ENCODE data around the gene CD99L2.

CD99L2 gene, protein sequence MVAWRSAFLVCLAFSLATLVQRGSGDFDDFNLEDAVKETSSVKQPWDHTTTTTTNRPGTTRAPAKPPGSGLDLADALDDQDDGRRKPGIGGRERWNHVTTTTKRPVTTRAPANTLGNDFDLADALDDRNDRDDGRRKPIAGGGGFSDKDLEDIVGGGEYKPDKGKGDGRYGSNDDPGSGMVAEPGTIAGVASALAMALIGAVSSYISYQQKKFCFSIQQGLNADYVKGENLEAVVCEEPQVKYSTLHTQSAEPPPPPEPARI

DNA sequence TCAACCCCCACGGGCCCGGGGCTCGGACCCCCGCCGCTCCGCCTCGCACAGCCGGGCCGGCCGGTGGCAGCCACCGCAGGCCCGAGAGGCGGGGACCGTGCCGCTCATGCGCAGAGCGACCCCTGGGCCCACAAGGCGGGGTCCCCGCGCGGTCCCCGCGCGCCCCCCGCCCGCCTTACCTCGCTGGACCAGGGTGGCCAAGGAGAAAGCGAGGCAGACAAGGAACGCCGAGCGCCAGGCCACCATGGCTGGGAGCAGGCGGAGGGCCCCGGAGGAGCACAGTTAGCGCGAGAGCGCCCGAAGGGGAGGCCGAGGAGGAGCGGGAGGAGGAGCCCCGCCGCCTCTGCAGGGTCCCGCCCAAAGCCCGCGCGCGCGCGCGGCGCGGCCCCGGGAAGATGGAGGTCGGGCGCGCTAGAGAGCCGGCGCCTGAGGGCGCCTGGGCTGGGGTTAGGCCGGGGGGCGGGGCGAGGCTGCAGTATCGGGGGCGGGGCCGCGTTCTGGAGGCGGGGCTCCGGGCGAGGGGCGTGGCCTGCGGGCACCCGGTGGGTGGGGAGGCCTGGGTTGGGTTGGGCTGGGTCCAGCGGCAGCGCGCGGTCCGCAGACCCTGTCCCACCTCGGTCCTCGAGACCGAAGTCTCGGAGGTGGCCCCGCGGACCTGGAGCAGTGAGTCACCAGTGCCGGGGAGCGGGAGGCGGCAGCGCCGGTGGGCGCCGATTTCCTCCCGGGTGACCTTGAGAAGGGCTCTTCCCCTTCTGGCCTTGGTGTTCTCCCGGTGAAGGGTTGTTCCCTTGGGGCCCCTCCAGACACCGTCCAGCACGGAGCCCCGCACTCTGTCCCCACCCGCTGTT is at the start of gene CD99L2:
TSS of gene CD99L2 (minus strand) at position 326 of the 848 bp plus-strand sequence. CDS start at position 246, 80 bp downstream.
- peak in 1 of 2 experiments; percentile 15 for DNase-seq

DNA sequence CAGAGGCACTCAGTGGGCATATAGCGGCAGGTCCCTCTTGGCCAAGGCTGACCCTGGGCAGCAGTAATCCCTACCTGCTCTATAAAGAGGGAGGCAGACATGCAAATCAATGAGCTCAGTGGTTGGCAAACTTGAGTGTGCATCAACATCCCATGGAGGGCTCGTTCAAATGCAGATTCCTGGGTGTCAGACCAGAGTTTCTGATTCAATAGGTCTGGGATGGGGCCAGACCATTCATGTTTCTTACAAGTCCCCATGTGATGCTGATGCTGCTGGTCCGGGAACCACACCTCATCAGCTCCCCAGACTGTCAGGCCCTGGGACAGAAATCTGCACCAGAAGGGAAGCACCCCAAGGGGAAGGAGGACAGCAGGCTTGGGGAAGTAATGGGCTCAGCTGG is 45.8 kb upstream of the CD99L2 start:
- DNase-seq: no peak

DNA sequence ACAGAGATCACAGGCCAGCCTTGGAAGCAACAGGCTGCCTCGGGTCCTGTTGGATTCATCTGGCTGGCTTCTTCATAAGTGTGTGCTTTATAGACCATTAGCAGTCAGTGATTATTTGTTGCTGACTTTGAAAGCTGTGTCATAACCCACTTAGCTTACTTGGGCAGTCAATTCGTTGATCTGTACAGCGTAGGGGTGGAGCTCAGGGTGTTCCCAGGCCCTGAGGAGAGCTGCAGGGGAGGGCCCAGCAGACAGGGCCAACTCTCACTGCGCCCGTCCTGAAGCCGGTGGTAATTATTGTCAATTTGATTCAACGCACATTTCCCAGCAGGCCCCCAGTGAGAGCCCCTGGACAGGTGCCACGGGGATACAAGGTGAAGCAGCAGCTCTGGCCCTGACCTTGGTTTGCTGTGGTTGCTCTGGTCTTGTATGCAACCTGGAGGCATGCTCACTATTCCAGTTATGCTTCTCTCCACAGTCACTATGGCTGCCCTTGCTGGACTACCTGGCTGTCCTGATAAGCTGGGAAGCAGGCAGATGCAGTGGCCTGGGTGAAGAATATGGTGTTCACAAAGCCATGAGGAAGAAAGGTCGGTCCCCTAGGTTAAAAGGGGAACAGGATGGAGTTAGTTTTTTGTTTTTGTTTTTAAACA is 44.6 kb upstream of the CD99L2 start:
- no peak for DNase-seq

DNA sequence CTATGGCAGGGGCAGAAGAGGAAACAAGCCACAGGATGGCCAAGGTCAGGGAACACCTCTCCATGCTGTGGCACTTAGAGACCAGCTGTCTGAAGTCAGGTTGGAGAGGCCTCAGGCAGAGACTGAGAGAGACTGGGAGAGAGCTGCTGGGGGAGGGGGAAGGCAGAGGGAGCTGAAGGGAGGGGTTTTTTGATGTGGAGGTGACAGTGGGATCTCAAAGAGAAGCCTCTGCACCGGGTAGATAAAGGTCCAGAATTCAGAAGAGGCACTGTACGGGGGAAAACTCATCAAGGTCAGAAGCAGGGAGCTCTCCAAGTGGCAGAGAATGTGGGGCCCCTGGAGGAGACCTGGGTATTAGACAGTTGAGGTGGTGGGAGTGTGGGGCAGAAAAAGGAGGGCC is 43.1 kb upstream of the CD99L2 start:
- no peak for DNase-seq

DNA sequence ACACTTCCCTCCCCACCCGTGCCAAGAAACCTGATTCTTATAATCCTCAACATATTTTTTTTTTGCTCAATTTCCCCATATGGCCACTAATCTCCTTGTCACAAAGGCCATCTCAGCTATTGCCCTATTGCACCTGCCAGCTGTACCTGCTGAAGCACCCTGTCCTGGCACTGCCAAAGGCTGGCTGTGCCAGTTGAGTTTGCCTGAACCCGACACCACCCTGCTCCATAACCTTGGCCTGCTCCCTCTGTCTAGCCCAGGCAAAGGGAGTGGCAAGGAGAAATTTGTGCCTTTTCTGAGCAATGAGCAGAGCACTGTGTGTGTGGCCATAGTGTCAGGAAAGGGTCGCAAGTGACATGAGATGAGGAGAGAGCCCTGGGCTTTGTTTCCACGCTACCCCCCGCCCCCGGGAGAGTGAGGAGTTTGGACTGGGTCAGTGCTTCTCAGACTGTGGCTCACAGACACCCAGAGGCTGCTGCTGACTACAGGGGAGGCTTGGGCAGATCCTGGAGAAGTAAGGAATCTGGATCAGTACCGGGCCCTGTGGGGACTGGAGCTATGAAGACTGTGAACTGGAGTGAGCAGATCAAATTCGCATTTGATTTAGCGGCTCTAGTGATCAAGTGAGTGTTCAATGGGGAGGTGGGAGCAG is 42.5 kb upstream of the CD99L2 start:
- DNase-seq: no peak

DNA sequence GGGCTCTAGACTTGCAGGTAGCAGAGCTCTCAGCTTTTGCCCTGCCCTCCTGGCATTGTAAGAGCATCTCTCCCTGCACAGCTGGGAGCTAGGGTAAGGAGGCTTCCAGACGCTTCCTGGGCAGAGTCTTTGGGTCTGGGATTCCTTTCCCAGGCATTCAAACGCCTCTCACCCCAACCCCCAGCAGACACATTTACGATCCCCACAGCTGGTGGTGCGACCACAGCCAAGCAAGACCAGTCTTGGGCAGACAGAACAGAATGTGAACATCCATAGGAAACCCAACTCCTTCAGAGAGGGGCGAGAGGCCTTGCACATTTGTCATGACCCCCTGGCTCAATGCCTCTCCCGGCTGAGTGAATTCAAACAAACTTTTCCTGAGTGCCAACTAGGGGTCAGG is 38.1 kb upstream of the CD99L2 start:
- DNase-seq: no peak

DNA sequence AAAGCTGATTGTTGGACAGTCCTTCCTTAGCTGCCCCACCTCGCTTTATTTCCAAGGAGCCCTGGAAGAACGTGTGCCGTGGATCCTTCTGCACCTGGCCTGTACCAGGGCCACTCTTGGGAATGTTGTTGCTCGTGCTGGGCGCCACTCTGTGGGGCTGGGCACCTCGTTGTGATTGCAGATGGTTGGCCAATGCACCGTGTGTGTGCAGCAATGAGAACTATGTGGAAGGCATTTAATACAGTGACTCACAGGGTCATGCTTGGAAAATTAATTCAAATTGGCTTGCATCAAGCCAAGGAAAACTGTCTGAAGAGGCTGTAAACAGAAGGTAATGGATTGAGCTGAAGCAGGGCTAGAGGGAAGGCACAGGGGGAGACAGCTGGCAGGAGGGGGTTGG is 37.0 kb upstream of the CD99L2 start:
- DNase-seq: no peak

DNA sequence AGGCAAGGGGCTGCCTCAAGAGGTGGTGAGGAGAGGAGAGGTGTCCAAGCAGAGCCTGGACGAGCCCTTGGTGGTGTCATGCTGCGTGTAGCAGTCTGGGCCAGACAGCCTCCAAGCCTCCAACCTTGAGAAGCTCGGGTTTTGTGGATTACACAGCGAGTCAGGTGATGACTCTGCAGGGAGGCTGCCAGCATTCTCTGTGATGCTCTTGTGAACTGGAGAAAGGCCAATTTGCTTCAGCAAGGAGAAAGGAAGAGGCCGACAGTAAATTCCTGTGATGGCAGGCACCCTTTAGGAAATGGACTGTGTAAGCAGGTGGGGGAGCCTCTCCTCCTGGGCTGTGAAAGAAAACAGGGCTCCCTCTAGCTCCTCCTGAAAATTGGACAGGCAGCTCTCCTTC is 36.0 kb upstream of the CD99L2 start:
- DNase-seq: peak in 1 of 2 experiments; percentile 9

DNA sequence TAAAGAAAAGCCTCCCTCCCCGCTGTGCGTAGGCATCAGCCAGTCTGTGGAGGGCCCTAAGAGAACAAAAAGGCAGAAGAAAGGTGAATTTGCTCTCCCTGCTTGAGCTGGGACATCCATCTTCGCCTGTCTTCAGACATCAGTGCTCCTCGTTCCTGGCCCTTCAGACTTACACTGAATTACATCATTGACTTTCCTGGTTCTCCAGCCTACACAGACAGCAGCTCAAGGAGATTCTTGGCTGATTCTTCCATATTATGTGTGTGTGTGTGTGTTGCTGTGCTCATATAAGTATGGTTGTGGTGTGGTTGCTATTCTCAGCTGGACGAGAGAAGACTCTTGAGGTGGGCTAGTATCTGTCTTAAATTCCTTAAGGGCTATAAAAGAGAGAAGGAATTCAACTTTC is 35.5 kb upstream of the CD99L2 start:
- DNase-seq: no peak

DNA sequence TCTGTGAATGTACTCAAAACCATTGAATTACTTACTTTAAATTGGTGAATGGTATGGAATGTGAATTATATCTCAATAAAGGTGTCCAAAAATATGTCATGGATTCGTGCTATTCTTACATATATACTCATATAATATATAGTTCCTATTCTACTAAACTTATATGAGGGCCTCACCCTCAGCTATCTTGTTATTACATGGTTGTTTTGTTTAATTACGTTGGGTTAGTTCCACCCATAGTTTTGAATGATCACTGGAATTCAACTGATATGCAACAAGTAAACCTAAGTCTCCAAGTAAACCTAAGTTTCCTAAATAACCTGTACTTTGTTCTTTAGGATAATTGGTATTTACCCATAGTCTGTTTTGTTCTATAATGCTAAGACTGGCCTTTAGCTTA is 30.6 kb upstream of the CD99L2 start:
- DNase-seq: no peak

DNA sequence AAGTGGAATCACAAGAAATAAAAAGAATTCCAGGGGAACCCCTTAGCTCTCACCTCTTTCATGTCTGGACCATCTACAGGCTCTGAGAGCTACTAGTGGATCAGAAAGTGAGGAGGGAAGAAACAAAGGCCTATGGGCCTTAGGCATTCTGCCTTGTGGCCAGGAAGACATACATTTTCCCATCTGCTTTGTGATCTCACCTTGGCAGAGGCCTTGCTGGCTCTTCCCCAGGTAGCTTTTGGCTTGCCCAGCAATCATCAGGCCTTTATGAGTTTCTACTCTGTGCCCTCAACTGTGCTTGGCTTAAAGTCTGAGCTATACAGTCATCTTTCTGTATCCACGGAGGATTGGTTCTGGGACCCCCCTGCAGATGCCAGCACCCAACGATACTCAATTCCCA is 28.3 kb upstream of the CD99L2 start:
- DNase-seq: no peak

DNA sequence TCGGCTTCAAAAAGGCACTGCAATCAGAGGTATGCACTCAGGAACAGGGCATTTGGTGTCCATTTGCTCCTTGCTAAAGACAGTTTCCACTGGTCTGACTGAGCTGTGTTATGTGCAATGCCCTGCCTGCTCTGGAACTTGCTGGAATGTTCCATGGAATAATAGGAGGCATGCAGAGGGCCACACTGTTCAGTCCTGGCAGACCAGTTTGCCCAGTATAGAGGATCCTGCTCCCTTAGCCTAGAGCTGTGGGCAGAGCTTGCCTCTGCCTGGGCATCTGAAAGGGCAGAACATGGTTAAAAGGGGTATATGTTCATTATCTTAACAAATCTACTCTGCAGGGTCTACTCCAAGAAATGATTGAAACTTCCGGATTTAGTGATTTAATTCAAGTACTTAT is 27.8 kb upstream of the CD99L2 start:
- DNase-seq: no peak

DNA sequence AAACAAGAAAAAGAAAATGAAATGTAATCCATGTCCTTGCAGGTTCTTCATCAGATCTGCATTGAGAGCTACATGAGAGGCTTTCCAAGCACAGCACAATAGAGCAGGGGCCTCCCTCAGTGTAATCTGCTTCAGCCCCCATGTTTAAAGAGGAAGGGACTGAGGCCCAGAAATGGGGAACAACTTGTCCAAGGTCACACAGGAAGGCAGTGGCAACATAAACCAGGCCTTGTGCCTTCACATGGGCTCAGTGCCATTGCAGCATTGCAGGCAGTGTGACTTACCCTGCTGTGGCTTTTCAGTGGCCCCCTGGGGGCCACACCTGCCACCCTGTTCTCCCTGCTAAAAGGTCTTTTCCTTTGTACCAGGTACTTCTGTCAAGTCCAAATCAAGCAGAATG is 20.9 kb upstream of the CD99L2 start:
- no peak for DNase-seq

DNA sequence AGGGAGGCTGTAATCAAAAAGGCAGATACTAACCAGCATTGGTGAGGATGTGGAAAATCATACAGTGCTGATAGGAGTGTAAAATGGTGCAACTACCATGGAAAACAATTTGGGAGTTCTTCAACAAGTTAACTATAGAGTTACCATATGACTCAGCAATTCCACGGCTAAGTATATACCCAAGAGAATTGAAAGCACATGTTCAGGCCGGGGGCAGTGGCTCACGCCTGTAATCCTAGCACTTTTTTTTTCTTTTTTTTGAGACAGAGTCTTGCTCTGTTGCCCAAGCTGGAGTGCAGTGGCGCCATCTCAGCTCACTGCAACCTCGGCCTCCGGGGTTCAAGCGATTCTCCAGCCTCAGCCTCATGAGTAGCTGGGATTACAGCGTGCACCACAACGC is 15.0 kb upstream of the CD99L2 start:
- no peak for DNase-seq

DNA sequence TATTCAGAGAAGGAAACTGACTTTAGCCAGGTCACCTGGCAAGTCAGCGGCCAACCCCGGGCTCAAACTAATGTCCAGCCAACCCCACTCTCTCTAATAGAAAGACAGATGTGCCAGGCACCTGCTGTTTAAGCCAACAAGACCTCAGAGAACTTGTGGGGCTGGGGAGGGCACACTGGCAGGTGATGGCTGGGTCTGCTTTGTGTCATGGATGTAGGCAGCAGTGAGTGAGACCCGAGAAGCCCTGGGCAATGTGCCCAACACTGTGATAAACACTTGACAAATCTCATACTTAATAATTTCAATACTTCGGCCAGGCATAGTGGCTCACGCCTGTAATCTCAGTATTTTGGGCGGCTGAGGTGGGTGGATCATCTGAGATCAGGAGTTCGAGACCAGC is 9.0 kb upstream of the CD99L2 start:
- no peak for DNase-seq

DNA sequence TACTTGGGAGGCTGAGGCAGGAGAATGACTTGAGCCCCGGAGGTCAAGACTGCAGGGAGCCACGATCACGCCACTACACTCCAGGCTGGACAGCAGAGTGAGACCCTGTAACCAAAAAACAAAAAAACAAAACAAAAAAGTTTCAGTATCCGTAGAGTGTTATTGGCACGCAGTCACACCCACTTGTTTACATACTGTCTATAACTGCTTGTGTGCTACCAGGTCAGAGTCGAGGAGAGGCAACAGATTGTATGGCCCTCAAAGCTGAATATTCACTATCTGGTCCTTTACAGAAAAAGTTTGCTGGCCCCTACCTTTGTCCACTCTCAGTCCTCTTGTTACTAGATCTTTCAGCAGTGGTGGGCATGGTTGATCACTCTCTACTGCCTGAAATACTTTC is 8.2 kb upstream of the CD99L2 start:
- DNase-seq: no peak

DNA sequence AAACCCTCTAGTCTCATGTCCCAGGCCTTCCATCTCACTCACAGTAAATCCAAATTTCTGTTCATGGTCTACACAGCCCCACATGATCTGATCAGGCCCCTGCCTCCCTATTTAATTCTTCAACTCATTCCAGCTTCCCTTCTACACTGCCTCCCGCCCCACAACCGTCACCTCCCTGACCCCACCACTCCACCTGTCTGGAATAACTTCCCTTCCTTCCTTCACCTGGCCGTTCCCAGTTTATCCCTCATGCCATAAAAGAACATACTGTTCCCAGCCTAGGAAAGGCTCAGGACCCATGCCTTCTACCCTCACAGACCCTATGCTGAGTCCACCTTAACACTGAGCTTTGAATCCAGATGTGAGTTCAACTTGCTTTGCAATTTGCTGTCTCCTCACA is 6.8 kb upstream of the CD99L2 start:
- DNase-seq: no peak

DNA sequence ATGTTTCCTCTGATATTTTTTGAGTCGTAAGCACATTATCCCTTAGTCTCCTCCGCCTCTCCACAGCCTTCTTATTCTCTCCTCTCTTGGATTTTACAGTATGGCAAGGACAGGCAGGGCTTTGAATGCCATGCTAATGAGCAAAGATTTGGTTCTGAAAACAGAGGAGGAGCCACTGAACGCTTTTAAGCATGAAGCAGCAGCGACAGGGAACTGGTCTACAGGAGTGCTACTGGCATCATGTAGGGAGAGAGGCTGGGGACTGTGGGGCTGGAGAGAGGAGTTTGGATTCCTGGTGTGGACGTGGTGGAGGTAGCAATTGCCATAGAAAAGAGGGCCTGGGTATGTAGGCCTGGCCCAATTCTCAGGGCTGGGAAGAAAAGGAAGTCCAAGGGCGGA is 4.6 kb upstream of the CD99L2 start:
- DNase-seq: no peak

DNA sequence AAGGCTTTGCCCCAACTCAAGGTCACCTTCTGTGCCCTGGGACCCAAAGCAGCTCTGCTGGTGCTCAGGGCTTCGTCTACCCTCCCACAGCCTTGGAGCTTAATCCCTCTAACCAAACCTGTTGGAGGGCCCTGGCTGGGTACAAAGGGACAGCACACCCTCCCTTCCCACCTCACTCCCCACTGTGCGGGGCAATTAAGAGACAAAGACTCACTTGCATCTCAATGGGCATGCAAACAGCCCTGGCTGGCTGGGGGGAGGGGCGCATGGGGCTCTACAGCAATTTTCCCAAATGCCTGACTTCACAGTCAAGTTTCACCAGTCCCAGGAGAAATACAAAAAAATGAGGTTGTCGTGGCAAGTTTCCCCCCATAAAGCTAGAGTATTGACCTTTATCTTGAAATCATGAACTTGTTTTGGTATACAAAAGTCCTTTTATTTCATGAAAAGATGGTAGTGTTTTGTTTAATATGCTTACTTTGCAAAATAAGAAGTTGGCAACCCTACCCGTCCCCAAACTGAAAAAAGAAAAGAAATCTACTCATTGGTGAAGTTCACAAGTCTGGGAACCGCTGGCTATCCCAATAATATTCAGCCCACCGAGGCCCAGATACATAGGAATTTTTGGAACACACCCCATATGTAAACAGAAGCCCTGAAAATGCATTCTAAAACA is 4.1 kb upstream of the CD99L2 start:
- DNase-seq: no peak

DNA sequence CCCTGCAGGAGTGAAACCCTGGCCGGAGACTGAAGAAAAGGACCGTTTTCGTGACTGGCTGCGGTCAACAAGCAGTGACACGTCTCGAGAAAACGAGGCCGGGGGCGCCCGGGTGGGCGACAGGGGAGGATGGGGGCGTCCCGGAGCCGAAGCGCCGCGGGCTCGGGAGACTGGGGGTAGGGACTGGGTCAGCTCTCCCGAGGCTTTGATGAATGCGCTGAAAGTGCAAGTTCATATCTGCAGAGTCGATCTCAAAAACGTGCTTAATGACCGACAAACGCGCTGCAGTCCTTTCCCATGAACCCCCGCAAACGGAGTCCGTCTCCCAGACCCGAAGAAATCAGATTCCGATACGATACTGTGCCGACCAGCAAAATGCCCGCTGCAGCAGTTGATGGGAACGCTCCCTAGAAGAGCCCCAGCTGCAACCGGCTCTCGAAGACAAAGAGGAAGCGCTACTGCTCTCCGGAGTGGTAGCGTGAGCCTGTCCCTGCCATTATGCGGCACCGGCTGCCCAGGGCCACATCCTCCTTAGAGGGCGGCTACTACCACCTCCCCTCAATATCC is 806 bp upstream of the CD99L2 start:
- DNase-seq: no peak

DNA sequence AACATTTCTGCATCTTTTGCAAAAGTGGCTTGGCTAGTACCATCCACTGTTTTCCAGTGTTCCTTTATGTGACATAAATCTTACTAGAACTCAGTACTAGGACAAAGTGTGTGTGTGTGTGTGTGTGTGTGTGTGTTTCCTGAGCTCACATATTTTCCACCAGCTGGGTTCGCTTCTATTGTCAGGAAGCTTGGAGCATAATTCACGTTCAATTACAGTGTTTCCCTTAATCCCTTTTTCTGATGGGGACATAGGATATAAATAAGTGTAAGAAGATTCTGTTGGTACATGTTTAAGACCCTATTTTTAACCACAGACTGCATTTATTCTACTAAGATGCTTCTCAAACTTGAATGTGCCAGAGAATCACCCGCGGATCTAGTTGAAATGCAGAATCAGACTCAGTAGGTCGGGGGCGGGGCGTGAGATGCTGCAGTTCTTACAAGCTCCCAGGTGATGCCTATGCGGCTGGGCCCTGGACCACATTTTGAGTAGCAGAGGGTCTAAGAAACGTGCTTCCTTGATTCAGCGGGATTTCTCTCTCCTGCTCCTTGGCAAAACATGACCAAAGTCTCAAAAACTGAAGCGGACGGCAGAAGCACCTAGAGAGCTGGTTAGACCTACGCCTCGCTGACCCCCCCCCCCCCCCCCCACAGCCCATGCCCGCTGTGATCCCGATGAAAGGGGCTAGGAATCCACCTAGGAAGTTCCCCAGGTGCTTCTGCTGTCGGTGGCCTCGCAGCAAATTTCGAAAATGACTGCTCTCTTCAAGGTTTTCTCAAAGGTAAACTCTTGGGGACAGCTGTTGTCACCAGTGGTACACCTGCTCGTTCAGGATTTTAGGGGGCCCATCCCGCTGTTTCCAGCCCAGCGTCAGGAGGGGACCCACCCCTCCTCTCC is 797 bp downstream of the CD99L2 start:
- no peak for DNase-seq

All from cerebellar nuclear complex (tissue), 1 donor.